GM12801 (cell line): ENCODE results near the gene LPIN1.

Source experiments
- TF ChIP-seq, protein P1 (sequence below): IDR thresholded peaks from one replicate; pipeline ENCODE4 v1.5.1; 2011; ENCODE audit warnings: control low read depth; ENCODE audit not compliant: insufficient read length; ENCODE audit errors: extremely low read depth

LPIN1 gene

DNA sequence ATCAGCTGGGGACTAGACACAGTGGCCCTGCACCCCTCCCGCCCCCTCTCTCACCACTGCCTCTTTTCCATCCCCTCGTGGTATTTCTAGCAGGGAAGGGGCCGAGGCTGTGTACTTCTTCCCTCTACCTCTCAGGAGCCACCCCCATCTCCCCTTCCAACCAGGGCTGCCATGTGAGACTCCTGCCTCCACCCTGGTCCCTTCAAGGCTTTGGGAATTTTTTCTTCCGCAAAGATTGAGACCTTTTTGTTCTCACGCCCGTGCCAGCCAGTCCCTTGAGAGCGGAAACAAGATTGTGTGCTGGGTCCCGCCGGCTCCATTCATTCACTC is 39.1 kb downstream of the LPIN1 start:
- TF ChIP-seq, protein P1, sequence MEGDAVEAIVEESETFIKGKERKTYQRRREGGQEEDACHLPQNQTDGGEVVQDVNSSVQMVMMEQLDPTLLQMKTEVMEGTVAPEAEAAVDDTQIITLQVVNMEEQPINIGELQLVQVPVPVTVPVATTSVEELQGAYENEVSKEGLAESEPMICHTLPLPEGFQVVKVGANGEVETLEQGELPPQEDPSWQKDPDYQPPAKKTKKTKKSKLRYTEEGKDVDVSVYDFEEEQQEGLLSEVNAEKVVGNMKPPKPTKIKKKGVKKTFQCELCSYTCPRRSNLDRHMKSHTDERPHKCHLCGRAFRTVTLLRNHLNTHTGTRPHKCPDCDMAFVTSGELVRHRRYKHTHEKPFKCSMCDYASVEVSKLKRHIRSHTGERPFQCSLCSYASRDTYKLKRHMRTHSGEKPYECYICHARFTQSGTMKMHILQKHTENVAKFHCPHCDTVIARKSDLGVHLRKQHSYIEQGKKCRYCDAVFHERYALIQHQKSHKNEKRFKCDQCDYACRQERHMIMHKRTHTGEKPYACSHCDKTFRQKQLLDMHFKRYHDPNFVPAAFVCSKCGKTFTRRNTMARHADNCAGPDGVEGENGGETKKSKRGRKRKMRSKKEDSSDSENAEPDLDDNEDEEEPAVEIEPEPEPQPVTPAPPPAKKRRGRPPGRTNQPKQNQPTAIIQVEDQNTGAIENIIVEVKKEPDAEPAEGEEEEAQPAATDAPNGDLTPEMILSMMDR: no peak

DNA sequence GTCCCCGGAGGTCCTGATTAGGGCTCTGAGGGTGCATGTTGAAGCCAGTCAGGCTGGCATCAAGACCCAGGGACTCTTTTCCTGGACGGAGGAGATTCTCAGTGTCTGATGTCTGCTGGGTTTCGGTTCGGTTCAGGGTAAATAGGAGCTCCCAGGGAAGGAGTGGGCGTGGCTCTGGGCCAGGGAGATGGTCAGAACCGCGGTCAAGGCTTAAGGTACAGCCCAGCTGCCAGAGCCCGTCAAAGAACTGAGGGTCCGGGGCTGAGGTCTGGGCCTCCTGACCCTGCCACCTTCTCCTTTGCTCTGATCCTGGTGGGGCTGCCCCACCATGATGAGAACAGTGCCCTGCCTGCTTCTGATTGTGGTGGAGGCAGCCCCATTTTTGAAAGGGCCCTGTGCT is 39.8 kb downstream of the LPIN1 start:
- TF ChIP-seq, protein P1: no peak

DNA sequence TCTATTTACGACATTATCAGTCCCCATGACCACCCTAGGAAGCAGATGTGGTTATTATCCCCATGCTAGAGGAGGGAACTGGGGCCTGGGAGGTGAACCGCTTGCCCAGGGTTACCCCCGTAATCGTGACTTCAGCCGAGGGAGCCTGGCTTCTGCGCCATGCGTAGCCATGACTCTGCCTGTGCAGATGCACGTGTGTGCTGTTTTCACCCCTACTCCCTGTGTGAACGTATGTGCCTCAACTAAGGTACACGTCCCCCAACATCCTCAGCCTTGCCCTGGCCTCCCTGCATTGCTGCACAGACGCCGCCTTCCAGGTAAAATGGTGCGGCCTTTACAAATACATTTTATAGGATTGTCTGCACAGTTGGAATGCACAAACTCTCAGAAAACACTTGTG is 40.2 kb downstream of the LPIN1 start:
- TF ChIP-seq, protein P1: no peak

DNA sequence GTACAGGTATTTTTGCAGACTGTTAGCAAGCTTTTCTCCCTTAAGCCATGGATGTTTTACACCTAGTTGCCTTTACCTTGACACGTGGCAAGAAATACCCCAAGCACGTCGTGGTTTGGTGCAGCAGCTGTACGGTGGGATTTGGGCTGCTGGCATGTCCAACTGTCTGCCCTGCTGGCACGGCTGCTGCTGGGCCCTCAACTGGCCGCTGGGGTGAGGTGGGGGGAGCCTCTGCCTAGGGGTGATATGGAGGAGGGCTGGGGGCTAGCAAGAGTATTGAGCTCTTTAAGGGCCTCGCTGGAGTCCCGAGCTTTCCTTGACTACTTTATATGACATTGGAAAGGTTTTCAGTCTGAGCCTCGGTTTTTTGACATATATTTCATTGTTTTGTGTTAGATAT is 41.6 kb downstream of the LPIN1 start:
- TF ChIP-seq, protein P1: no peak

DNA sequence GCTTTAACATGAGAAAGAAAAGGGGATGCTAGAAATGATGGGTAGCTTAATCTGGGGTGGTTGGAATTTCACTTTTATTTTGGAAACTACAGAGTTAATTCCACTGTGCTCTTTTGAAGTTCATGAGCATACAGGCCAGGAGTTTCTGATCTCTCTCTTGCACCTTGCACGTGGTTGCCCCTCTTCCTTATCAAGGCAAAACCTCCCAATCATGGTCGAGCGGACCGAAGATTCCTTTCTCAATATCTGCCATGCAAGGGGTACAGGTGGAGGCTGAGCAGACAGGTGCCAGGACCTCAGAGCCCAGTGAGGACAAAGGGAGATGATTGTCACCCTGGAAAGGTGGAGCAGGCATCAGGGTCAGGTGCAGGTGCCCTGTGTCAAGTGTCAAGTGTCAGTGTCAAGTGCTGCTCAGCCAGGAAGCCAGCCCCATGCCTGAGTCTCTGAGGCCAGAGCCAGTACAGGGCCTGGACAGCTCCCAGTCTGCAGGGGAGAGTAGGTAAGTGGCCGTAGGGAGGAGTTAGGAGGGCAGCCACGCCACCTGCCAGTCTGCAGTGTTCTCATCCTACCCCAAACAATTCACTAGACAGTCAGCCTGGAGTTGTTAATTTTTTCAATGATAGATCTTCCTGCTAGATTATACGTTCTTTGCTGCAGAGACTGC is 42.2 kb downstream of the LPIN1 start:
- TF ChIP-seq, protein P1: no peak

DNA sequence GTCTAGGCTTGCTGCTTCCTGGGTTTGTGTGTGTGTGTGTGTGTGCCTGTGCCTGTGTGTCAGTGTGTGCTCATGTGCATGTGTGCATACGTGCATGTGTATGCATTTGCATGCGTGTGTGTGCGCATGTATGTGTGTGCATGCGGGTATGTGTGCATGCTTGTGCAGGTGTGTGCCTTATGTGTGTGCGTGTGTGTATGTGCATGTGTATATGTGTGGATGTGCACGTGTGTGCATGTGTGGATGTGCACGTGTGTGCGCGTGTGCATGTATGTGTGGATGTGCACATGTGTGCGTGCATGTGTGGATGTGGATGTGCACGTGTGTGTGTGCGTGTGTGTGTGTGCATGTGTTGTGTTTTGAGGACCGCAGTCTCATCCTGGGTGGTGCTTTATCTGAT is 42.8 kb downstream of the LPIN1 start:
- TF ChIP-seq, protein P1: no peak

DNA sequence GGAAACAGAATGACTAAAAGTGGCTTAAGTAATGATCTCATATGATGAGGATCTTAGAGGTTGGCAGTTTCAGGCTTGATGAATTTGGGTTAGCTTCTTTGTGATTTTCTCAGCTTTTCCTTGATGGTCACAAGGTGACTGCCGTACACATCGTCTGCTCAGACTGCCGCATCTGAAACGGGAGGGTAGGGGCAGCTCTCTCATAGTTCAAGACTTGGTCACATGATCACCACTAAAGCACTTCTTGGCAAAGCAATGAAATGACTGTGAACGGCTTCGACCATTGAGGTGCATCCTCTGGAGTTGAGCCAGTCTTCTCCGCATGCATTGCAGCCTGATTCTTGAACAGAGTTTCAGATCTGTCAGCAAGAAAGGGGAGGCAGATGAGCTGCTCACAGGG is 43.8 kb downstream of the LPIN1 start:
- TF ChIP-seq, protein P1: no peak
